DOHH2 (cell line): ENCODE data around the gene EFCAB5.
A peak's percentile ranks its signal among the peaks of the same experiment; 100 is the strongest.

ENCODE experiments used
- H3F3A ChIP-seq: fragments of 200-600 bp; sonication (generic), shearing (Covaris generic); 2 replicates; pipeline ENCODE4 v1.6.0; 2016; ENCODE audit warnings: antibody characterized with exemption, mild to moderate bottlenecking; ENCODE audit not compliant: control insufficient read depth, insufficient read depth
- H3K27ac ChIP-seq: fragments of 200-600 bp; sonication (generic); 2 replicates; pipeline ENCODE4 v1.5.1; 2014; ENCODE audit warnings: low read depth, mild to moderate bottlenecking, low read length, moderate library complexity
- H3K27me3 ChIP-seq: fragments of 200-600 bp; sonication (generic); 2 replicates; pipeline ENCODE4 v1.6.1; 2014; ENCODE audit warnings: mild to moderate bottlenecking, low read length, mixed read lengths; ENCODE audit not compliant: control insufficient read depth
- H3K36me3 ChIP-seq: fragments of 200-600 bp; sonication (generic); 2 replicates; pipeline ENCODE4 v1.6.1; 2014; ENCODE audit warnings: mild to moderate bottlenecking, low read length, moderate library complexity, mixed read lengths; ENCODE audit not compliant: control insufficient read depth
- H3K4me1 ChIP-seq: fragments of 200-600 bp; sonication (generic); 2 replicates; pipeline ENCODE4 v1.6.1; 2014; ENCODE audit warnings: mild to moderate bottlenecking, low read length, mixed read lengths; ENCODE audit not compliant: control insufficient read depth
- H3K4me2 ChIP-seq: fragments of 200-600 bp; sonication (generic); 2 replicates; pipeline ENCODE4 v1.6.0; 2014; ENCODE audit warnings: mild to moderate bottlenecking, low read length, moderate library complexity
- H3K4me3 ChIP-seq: fragments of 200-600 bp; sonication (generic); 2 replicates; pipeline ENCODE4 v1.5.1; 2014; ENCODE audit warnings: mild to moderate bottlenecking, low read length, mixed read lengths
- H3K79me2 ChIP-seq: fragments of 200-600 bp; sonication (generic); 2 replicates; pipeline ENCODE4 v1.6.1; 2014; ENCODE audit warnings: mild to moderate bottlenecking, low read length, mixed read lengths; ENCODE audit not compliant: control insufficient read depth
- H3K9me2 ChIP-seq: fragments of 200-600 bp; sonication (generic); replicated peaks from 2 replicates; pipeline ENCODE4 v1.6.1; 2014; ENCODE audit warnings: mild to moderate bottlenecking, low read length, mixed read lengths; ENCODE audit not compliant: control insufficient read depth
- H3K9me3 ChIP-seq: fragments of 200-600 bp; sonication (generic); 2 replicates; pipeline ENCODE4 v1.6.1; 2014; ENCODE audit warnings: antibody characterized with exemption, low read length, mixed read lengths; ENCODE audit not compliant: control insufficient read depth, insufficient read depth
- H4K20me1 ChIP-seq: fragments of 200-600 bp; sonication (generic); 2 replicates; pipeline ENCODE4 v1.6.0; 2014; ENCODE audit warnings: low read depth, mild to moderate bottlenecking, antibody characterized with exemption, low read length, moderate library complexity; ENCODE audit not compliant: control insufficient read depth, insufficient read depth
- EZH2phosphoT487 ChIP-seq: fragments of 200-600 bp; sonication (generic); IDR thresholded peaks from 2 replicates; pipeline ENCODE4 v1.6.1; 2017; ENCODE audit warnings: borderline replicate concordance, mild to moderate bottlenecking, antibody characterized with exemption, low read length, moderate library complexity, mixed read lengths
- TF ChIP-seq, protein P1 (sequence below): fragments of 200-600 bp; sonication (generic); IDR thresholded peaks from one replicate; pipeline ENCODE4 v1.5.1; 2014; ENCODE audit warnings: antibody characterized with exemption, mild to moderate bottlenecking, low read depth, low read length; ENCODE audit not compliant: poor library complexity, severe bottlenecking

The EFCAB5 gene

DNA sequence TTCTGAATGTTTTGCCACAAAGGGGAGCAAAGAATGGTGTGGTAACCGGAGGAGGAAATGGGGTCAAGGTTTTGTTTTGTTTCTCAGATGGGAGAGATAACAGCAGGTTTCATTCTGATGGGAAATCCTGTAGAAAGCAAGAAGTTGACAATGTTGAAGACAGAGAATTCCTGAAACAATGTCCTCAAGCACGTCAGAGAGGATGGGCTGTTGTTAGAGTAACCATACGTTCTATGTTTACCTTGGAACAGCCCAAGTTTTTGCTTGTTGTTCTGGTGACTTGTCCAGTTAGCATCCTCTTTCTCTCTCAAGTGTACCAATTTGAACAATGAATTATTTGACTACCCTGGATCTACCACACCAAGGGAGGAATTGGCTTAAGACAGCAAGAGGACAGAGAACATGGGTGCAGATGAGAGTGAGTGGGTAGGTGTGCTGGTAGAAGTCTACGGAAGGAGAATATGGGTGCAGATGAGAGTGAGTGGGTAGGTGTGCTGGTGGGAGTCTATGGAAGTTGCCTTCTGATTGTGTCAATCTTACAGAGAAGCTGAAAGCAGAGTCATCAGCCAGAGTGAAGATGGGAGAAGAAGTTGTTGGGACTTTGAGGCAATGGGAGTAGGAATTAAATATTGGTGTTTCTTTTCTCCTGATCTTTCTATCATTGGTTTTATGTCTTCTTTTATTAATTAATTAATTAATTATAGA, 160.4 kb downstream of the EFCAB5 start:
- H3K27me3 ChIP-seq = no peaks in the 10 kb centered on the region
- H4K20me1 ChIP-seq = no peaks in the 10 kb centered on the region
- no peak overlapping the region for H3K4me3 ChIP-seq
- H3K27ac ChIP-seq = no peak overlapping the region
- H3K9me2 ChIP-seq = no peaks in the 10 kb centered on the region
- no peaks in the 10 kb centered on the region for H3K9me3 ChIP-seq
- H3K79me2 ChIP-seq = no peaks in the 10 kb centered on the region
- no peak overlapping the region for H3K4me2 ChIP-seq
- 0 out of 2 replicates have a peak, but pooled peaks cover 3% of the 10 kb centered on the region for H3F3A ChIP-seq
- no peak for TF ChIP-seq EZH2phosphoT487
- TF ChIP-seq, protein P1, sequence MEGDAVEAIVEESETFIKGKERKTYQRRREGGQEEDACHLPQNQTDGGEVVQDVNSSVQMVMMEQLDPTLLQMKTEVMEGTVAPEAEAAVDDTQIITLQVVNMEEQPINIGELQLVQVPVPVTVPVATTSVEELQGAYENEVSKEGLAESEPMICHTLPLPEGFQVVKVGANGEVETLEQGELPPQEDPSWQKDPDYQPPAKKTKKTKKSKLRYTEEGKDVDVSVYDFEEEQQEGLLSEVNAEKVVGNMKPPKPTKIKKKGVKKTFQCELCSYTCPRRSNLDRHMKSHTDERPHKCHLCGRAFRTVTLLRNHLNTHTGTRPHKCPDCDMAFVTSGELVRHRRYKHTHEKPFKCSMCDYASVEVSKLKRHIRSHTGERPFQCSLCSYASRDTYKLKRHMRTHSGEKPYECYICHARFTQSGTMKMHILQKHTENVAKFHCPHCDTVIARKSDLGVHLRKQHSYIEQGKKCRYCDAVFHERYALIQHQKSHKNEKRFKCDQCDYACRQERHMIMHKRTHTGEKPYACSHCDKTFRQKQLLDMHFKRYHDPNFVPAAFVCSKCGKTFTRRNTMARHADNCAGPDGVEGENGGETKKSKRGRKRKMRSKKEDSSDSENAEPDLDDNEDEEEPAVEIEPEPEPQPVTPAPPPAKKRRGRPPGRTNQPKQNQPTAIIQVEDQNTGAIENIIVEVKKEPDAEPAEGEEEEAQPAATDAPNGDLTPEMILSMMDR = no peak
- H3K36me3 ChIP-seq = no peaks in the 10 kb centered on the region
- peaks cover 17% of the 10 kb centered on the region for H3K4me1 ChIP-seq

DNA sequence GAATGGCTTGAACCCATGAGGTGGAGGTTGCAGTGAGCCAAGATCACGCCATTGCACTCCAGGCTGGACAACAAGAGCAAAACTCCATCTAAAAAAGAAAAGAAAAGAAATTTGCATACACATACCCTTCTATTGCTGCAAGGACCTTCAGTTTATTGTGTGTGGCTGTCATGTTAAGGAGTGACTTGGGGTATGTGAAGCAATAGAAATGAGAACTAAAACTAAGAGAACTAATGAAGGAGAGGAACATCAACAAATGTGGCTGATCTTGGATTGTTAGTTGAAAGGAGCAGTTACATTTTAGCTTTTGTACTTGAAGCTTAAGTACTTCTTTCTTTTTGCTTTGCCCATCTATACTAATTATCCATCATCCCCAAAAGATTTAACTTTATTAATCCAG, 162.5 kb downstream of the EFCAB5 start:
- H3K36me3 ChIP-seq = no peaks in the 10 kb centered on the region
- H3K9me2 ChIP-seq = no peaks in the 10 kb centered on the region
- H3K27ac ChIP-seq = no peak overlapping the region
- no peaks in the 10 kb centered on the region for H3K79me2 ChIP-seq
- 0 out of 2 replicates have a peak, but pooled peaks cover 3% of the 10 kb centered on the region for H3F3A ChIP-seq
- H3K4me1 ChIP-seq = peaks cover 17% of the 10 kb centered on the region
- H4K20me1 ChIP-seq = no peaks in the 10 kb centered on the region
- TF ChIP-seq EZH2phosphoT487 = no peak
- TF ChIP-seq, protein P1 = no peak
- peak overlapping the region; percentile 78; the same call in 1 of the 2 replicates for H3K4me3 ChIP-seq
- H3K27me3 ChIP-seq = no peaks in the 10 kb centered on the region
- peak overlapping the region; percentile 90 for H3K4me2 ChIP-seq
- H3K9me3 ChIP-seq = no peaks in the 10 kb centered on the region

DNA sequence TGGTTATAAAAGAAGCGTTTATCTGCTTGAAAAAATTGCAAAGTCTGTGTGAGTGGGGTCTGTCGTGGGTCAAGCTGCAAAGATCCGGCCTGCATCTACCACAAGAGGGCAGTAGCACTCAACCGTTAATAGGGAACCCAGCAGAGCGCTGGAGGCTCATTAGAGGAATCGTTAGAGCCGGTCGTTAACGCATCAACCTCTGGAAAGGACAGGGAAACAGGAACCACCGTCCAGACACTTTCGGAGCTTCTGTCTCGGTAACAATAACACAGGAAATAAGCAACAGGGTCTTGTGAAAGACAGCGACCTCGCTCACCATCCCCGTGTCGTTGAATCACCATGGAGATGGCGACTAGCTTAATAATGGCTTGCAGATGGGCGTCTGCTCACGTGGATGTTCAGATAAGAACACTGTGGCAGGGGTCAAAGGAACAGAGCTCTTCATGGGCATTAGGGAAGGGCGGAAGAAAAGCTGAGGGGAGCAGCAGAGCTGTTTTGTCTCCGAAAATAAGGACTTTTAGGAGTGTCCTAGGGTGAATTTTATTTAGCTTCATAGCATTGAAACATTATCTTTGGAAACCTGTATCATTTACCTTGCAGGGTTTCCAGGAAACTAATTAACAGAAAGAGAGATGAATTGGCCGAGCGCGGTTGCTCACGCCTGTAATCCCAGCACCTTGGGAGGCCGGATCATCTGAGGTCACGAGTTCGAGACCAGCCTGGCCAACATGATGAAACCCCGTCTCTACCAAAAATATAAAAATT, 163.3 kb downstream of the EFCAB5 start:
- Histone ChIP-seq H3F3A (0 out of 2 replicates have a peak, but pooled peaks cover 3% of the 10 kb centered on the region), H4K20me1 (no peaks in the 10 kb centered on the region), H3K9me2 (no peaks in the 10 kb centered on the region), H3K4me3 (peak overlapping the region; percentile 78), H3K27me3 (no peaks in the 10 kb centered on the region), H3K9me3 (no peaks in the 10 kb centered on the region), H3K79me2 (no peaks in the 10 kb centered on the region), H3K27ac (no peak overlapping the region), H3K36me3 (no peaks in the 10 kb centered on the region), H3K4me2 (peak overlapping the region; percentile 90), H3K4me1 (peaks cover 17% of the 10 kb centered on the region)
- TF ChIP-seq, protein P1 = peak; percentile 92
- TF ChIP-seq EZH2phosphoT487 = no peak
